ENCODE data around the gene TP53RK.

The TP53RK gene

DNA sequence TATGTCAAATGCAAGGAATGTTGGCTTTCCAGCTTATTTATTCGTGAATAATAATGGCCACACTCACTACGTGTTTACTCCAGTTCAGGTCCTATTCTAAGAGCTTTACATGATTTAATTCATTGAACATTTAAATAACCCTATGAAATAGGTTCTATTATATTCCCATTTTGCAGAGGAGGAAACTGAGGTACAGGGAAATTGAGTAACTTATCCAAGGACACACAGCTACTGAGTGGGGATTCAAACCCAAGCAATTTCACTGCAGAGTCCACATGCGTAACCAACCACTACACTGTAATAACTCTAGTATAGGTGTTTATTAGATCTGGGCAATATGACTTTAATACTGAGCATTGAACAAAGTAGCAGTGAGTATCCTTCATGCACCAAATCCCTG lies 25.7 kb downstream of the TP53RK start:
- DNase-seq, result no peak
- no peaks in the 10 kb centered on the region for H4K20me1 ChIP-seq (ENCODE audit: insufficient read depth, low read length)

DNA sequence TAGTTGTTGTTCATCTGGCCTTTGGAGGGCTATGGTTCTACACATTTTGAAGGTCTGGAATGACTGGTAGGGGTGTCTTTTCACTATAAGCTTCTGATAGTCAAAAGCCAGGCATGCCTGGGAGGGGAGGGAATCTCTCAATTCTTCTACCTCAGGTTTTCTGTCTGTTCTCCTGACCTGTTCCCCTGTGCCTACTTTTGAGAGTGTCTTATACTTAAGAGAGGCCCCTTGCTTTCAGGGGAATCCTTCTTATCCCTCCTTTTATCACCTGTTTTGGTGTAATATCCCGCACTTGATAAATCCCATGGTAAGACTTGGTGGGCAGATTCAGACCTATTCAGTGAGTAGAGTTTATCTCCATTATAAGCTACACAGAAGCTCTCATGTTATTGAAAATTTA lies 27.6 kb downstream of the TP53RK start:
- Histone ChIP-seq H3K4me1 (ENCODE audit: low read length) (no peaks in the 10 kb centered on the region), H2AFZ (ENCODE audit: low read length) (no peak overlapping the region), H3K4me2 (ENCODE audit: low read depth, low read length) (no peak overlapping the region), H3F3A (ENCODE audit: insufficient read depth, low read length) (no peaks in the 10 kb centered on the region), H3K27ac (ENCODE audit: low read length) (no peak overlapping the region), H3K9me3 (replicated peaks; ENCODE audit: insufficient read depth, low read length) (no peaks in the 10 kb centered on the region), H4K20me1 (ENCODE audit: insufficient read depth, low read length) (no peaks in the 10 kb centered on the region), H3K4me3 (ENCODE audit: low read length) (no peak overlapping the region), H3K9ac (ENCODE audit: low read length) (no peak overlapping the region), H3K27me3 (replicated peaks; ENCODE audit: insufficient read depth, low read length) (no peaks in the 10 kb centered on the region), H3K36me3 (replicated peaks; ENCODE audit: insufficient read depth, low read length) (no peaks in the 10 kb centered on the region), H3K79me2 (ENCODE audit: low read length) (no peaks in the 10 kb centered on the region), H3K9me2 (replicated peaks; ENCODE audit: insufficient read depth, low read length) (no peaks in the 10 kb centered on the region)
- TF ChIP-seq EZH2phosphoT487 (IDR thresholded peaks at IDR 0.05; ENCODE audit: low read length) (no peak), EZH2 (optimal IDR thresholded peaks at IDR 0.05; ENCODE audit: low read depth, low read length) (no peak)
- DNase-seq, result no peak

More for the DNA sequence above, 25.7 kb downstream of the TP53RK start:
- Histone ChIP-seq H3F3A (ENCODE audit: insufficient read depth, low read length) (no peaks in the 10 kb centered on the region), H3K9me3 (replicated peaks; ENCODE audit: insufficient read depth, low read length) (no peaks in the 10 kb centered on the region), H3K9me2 (replicated peaks; ENCODE audit: insufficient read depth, low read length) (no peaks in the 10 kb centered on the region), H3K4me2 (ENCODE audit: low read depth, low read length) (no peak overlapping the region), H3K9ac (ENCODE audit: low read length) (no peak overlapping the region), H3K27me3 (replicated peaks; ENCODE audit: insufficient read depth, low read length) (no peaks in the 10 kb centered on the region), H3K27ac (ENCODE audit: low read length) (no peak overlapping the region), H3K79me2 (ENCODE audit: low read length) (no peaks in the 10 kb centered on the region), H2AFZ (ENCODE audit: low read length) (no peak overlapping the region), H3K36me3 (replicated peaks; ENCODE audit: insufficient read depth, low read length) (no peaks in the 10 kb centered on the region), H3K4me3 (ENCODE audit: low read length) (no peak overlapping the region), H3K4me1 (ENCODE audit: low read length) (no peaks in the 10 kb centered on the region)
- no peak for TF ChIP-seq EZH2phosphoT487 (IDR thresholded peaks at IDR 0.05; ENCODE audit: low read length)
- TF ChIP-seq EZH2 (optimal IDR thresholded peaks at IDR 0.05; ENCODE audit: low read depth, low read length), result no peak
- TF ChIP-seq, protein P1, sequence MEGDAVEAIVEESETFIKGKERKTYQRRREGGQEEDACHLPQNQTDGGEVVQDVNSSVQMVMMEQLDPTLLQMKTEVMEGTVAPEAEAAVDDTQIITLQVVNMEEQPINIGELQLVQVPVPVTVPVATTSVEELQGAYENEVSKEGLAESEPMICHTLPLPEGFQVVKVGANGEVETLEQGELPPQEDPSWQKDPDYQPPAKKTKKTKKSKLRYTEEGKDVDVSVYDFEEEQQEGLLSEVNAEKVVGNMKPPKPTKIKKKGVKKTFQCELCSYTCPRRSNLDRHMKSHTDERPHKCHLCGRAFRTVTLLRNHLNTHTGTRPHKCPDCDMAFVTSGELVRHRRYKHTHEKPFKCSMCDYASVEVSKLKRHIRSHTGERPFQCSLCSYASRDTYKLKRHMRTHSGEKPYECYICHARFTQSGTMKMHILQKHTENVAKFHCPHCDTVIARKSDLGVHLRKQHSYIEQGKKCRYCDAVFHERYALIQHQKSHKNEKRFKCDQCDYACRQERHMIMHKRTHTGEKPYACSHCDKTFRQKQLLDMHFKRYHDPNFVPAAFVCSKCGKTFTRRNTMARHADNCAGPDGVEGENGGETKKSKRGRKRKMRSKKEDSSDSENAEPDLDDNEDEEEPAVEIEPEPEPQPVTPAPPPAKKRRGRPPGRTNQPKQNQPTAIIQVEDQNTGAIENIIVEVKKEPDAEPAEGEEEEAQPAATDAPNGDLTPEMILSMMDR (IDR thresholded peaks at IDR 0.05; ENCODE audit: low read length), result no peak

GRCh38 chr20:46660487-46660886 lies 28.8 kb downstream of the TP53RK start:
- H3K36me3 ChIP-seq (replicated peaks; ENCODE audit: insufficient read depth, low read length), result no peaks in the 10 kb centered on the region
- H3K4me2 ChIP-seq (ENCODE audit: low read depth, low read length), result no peak overlapping the region
- no peak overlapping the region for H2AFZ ChIP-seq (ENCODE audit: low read length)
- H4K20me1 ChIP-seq (ENCODE audit: insufficient read depth, low read length), result no peaks in the 10 kb centered on the region
- no peak for DNase-seq
- H3K27ac ChIP-seq (ENCODE audit: low read length), result no peak overlapping the region
- H3K4me3 ChIP-seq (ENCODE audit: low read length), result no peak overlapping the region
- TF ChIP-seq, protein P1 (IDR thresholded peaks at IDR 0.05; ENCODE audit: low read length), result no peak
- TF ChIP-seq EZH2phosphoT487 (IDR thresholded peaks at IDR 0.05; ENCODE audit: low read length) (no peak), EZH2 (optimal IDR thresholded peaks at IDR 0.05; ENCODE audit: low read depth, low read length) (no peak)
- no peaks in the 10 kb centered on the region for H3K27me3 ChIP-seq (replicated peaks; ENCODE audit: insufficient read depth, low read length)
- no peak overlapping the region for H3K9ac ChIP-seq (ENCODE audit: low read length)
- H3K79me2 ChIP-seq (ENCODE audit: low read length), result no peaks in the 10 kb centered on the region
- H3K4me1 ChIP-seq (ENCODE audit: low read length), result no peaks in the 10 kb centered on the region
- H3F3A ChIP-seq (ENCODE audit: insufficient read depth, low read length), result no peaks in the 10 kb centered on the region
- H3K9me3 ChIP-seq (replicated peaks; ENCODE audit: insufficient read depth, low read length), result no peaks in the 10 kb centered on the region
- no peaks in the 10 kb centered on the region for H3K9me2 ChIP-seq (replicated peaks; ENCODE audit: insufficient read depth, low read length)

GRCh38 chr20:46657618-46658017 lies 31.6 kb downstream of the TP53RK start:
- no peak for DNase-seq
- Histone ChIP-seq H4K20me1 (ENCODE audit: insufficient read depth, low read length) (no peaks in the 10 kb centered on the region), H3K4me2 (ENCODE audit: low read depth, low read length) (no peak overlapping the region), H2AFZ (ENCODE audit: low read length) (no peak overlapping the region), H3K9me3 (replicated peaks; ENCODE audit: insufficient read depth, low read length) (no peaks in the 10 kb centered on the region), H3K4me1 (ENCODE audit: low read length) (no peaks in the 10 kb centered on the region), H3K9ac (ENCODE audit: low read length) (no peak overlapping the region), H3K4me3 (ENCODE audit: low read length) (no peak overlapping the region), H3F3A (ENCODE audit: insufficient read depth, low read length) (no peaks in the 10 kb centered on the region), H3K27ac (ENCODE audit: low read length) (no peak overlapping the region), H3K9me2 (replicated peaks; ENCODE audit: insufficient read depth, low read length) (no peaks in the 10 kb centered on the region), H3K36me3 (replicated peaks; ENCODE audit: insufficient read depth, low read length) (no peaks in the 10 kb centered on the region), H3K79me2 (ENCODE audit: low read length) (no peaks in the 10 kb centered on the region), H3K27me3 (replicated peaks; ENCODE audit: insufficient read depth, low read length) (no peaks in the 10 kb centered on the region)
- no peak for TF ChIP-seq EZH2phosphoT487 (IDR thresholded peaks at IDR 0.05; ENCODE audit: low read length)
- TF ChIP-seq, protein P1 (IDR thresholded peaks at IDR 0.05; ENCODE audit: low read length), result no peak
- TF ChIP-seq EZH2 (optimal IDR thresholded peaks at IDR 0.05; ENCODE audit: low read depth, low read length), result no peak
